ENCODE measurements around the gene ACTG2.
"Not testable (repeated sequence)": the region's sequence is repeated elsewhere in the genome, so short reads cannot be mapped to it uniquely, and the experiment has no call there.

The ACTG2 gene

DNA sequence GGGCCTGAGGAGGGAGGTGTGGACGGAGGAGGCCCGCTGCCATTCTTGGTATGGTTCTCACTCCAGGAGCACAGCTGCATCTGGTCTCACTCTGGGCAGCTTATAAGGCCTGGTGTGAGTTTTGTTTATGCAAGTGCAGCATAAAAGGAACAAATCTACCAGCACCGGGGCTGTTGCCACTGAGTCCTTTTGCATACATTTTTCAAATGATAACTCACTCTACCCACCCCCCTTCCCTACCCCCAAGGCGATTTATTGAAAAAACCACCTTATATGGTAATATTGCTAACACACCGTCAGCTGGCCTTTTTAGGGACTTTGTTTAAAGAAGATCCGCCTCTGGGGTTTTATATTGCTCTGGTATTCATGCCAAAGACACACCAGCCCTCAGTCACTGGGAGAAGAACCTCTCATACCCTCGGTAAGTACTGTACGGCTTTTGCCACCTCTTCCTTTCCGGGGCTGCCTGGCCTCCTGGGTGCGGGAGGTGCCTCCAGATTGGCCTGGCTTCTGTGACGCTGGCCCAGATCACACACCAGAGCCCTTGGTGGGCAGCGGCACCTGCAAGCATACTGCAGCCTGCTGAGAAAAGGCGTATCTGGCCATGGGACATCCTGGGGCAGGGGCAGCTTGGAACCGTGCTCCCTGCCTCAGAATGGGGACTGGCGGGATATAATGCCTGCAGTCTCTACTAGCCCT, at the start of gene ACTG2:
Gene ACTG2, plus strand, starts transcription at position 378 of the 699 bp plus-strand sequence. CDS start 8,304 bp downstream, outside the sequence.
- DNase-seq (ENCODE audit: low read depth): no peak

DNA sequence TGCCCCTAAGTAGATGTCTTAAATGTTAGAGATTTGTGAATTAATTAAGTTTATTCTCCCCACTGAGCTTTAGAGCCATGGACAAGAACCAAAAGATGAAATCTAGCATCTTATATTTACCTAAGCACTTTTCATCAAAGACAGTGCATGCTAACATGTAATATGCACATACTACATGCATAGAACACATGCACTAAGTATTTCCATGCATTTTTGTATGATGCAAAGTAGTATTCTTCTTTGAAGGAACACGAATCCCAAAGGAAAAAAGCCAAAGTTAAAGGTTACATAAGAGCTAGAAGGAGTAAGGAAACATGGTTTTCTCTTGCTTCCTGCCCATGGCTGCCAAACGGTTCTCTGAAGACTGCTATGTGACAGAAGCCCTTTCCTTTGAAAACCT, 48.7 kb upstream of the ACTG2 start:
- DNase-seq (ENCODE audit: low read depth): no peak

DNA sequence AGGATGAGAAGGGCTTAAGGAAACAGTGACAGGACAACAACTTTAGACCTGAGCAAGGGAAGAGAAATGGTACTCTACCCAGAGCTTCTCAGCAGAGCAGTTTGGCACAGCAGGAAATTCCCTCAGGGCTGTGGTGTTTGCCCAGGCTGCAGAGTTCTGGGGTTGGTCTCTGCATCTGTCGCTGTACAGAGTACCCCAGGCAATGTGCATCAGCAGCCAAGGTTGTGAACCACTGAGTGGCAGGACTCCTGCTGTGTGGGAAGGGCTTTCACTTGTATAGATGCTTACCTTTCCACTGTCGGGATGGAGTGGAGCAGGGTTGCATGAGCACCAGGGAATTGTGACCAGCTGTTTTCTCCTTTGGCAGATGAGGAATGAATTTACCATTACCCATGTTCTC, 42.8 kb upstream of the ACTG2 start:
- no peak for DNase-seq (ENCODE audit: low read depth)

DNA sequence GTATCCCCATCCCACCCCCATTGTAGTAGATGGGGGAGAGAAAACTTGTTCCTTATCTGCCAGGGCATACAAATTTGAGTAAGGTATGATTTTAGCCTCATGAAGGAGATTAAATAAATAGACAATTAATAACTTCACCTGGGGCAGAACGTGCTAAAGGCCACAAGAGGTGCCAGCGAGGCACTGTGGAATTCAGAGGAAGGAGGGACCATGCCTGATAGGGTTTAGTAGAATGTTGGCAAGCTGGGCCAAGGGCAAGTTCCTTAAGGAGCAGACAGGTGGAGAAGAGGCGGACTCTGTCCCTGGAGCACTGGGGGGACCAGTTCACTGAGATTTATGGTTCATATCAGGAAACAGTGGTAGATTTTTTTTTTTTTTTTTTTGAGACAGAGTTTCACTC, 41.5 kb upstream of the ACTG2 start:
- DNase-seq (ENCODE audit: low read depth): no peak

DNA sequence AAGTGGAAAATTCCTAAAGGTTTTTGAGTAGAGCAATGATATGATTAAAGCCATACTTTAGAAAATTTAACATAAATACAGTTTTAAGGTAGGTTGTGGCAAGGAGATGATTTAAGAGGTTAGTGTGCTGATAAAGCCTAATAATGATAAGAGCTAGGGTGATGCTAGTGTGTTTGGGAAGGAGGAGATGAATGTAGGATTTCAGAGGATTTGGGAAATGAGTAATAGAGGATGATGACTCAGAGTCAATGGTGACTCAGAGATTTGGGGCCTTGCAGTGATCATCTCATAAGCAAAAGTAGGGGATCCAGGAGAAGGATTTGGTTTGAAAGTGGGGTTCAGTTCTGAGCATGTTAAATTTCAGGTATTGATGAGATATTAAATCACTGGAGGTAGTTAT, 40.8 kb upstream of the ACTG2 start:
- no peak for DNase-seq (ENCODE audit: low read depth)

DNA sequence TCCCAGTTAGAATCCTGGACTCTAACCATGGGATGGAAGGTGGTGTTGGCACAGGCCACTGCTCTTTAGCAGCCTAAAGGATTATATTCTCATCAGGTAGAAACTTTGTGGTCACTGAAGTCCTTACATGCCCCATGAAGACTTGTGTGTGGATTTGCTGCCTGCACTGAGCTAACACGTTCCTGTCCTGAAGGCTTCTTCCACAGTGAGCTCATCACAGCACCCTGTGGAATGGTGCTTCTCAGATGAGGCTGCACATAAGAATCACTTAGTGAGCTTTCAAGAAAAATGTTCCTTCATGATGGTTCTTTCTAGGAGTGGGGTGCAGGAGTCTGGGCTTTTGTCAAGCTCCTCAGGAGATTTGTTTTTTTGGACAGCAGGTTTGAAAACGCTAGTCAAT, 37.3 kb upstream of the ACTG2 start:
- no peak for DNase-seq (ENCODE audit: low read depth)

DNA sequence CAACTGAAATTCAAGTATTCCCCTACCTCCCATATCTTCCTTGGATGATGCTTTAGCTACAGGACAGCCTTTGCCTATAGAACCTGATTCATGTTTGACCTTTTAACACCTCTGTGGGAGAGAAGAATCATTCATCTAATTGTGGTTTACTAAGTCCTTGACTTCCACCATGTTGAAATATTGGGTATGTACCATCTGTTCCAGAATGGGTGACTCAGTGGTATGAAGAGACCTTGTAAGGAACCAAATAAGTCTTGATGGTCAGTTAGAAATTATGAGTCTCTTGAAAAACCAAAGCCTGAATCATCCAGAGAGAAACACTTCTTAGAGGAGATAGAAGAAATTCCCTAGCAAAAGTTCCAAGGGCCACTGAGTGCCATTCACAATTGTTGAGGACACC, 36.6 kb upstream of the ACTG2 start:
- DNase-seq (ENCODE audit: low read depth): no peak

DNA sequence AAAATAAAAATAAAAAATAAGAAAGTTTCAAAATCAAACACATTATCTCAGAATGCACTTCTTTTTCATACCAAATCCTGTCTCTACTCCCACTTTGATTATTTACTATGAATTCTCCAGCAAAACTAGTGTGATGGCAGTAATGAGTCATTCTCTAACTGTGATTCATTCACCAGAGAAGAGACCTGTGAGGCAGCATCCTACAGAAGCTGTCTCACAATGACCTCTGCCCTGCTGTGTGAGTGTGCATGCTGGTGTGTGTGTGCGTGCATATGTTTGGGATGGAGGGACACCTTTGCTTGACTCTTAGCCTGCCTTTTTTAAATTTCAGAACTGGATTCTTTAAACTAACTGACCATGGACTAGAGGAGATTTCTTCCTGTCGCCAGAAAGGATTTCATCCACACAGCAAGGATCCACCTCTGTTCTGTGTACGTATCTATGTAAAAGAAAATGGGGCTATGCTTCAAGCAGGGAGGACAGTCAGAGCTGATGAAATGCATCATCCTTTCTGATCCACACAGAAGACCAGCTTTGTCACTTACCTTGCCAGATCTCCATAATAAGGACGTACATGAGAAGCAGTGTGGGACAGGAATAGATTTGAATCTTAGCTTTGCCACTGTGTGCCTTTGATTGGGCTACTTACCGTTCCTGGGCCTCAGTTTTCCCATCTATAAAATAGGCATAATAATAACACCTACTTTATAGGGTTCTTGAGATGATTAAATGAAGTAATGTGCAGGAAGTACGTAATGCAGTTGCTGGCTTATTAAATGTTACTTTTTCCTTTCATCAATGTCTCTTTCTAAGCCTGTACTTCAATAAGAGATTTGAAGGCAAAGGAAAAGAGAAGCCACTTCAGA, 32.9 kb upstream of the ACTG2 start:
- no peak for DNase-seq (ENCODE audit: low read depth)

DNA sequence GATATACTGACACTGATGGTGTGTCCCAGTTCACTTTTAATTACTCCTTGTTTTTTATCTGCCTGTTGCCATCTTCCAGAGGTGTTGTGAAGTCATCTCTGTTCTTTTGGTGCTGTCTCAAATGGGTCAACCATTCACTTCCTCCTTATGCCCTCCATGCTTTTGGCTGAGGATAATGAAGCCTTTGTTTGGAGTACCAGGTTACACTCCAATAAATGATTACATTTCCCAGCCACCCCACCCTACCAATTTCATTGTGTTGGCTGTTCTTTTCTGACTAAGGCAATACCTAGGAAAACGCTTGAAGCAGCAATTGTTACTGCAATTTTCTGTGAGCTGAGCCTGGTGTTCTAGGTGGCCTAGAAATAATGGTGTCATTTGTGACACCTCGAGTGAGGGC, 29.8 kb upstream of the ACTG2 start:
- DNase-seq (ENCODE audit: low read depth): no peak

DNA sequence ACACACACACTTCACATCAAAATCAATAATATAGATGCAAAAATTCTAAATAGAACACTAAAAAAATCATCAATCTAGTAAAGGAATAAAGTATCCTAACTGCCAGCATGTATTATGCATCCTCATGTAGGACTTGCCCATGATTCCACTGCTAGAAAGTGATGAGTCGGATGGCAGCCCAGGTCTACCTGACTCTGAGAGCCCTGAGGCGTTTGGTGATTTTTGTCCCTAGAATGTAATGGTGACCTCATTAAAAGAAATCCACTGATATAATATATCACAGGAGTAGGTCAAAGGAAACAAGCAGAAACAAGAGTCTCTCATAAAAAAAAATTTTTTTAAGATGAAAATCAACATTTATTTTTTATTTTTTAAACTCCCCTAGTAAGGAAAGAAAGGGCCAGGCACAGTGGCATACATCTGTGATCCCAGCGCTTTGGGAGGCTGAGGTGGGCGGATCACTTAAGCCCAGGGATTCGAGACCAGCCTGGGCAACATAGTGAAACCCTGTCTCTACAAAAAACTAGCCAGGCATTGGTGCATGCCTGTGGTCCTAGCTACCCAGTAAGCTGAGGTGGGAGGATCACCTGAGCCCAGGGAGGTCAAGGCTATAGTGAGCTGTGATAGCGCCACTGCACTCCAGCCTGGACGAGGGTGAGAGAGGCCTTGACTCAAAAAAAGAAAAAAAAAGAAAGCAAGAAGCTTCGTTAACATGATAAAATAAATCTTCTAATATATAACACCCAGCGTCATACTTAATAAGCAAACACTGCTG, 24.4 kb upstream of the ACTG2 start:
- no peak for DNase-seq (ENCODE audit: low read depth)

DNA sequence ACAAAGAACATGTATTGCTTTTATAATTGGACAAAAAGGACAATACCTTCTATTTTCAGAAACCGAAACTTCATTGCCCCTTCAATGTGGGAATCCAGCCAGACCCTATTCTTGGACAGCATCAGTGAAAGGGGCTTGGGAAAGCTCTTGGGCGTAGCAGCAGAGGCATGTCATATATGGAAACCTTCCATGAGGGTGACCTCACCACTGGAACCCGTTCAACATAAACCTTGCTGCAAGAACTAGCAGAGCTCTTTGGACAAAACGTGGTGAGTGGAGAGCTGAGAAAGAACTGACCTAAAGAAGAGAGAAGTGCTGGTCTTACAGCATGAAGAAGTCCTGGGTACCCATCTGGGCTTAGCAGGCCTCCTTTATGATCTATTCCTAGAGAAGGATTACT, 22.7 kb upstream of the ACTG2 start:
- no peak for DNase-seq (ENCODE audit: low read depth)

DNA sequence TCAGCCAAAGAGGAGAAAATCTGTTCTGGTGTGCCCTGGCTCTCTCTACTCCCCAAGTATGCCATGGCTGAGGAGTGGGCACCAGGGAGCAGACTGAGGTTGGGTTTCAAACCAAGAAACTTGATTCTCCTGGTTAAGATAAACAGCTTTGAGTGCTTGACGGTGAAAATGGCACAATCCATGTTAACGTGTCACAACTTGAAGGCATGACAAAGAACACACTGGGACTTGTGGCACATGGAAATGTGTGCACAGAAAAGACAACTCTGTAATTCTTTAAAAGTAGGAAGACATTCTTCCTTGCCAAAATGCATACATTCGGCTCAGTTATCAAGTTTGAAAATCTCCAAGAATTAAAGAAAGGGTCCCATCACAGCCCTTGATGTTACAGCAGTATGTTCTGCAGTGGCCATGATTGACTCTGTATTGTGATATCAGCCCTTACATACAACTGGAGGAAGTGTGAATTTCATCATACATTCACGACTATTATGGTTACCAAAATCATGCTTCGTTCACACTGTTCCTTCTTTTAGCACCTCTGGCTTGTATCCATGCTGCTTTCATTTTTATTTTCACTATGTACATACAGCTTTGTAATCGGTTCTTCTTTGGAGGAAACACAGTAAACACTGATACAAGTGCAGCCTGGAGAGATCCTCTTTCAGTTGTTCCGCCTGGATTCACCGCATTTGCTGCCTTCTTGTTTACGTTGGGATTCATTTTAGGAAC, 15.6 kb upstream of the ACTG2 start:
- DNase-seq (ENCODE audit: low read depth): no peak

DNA sequence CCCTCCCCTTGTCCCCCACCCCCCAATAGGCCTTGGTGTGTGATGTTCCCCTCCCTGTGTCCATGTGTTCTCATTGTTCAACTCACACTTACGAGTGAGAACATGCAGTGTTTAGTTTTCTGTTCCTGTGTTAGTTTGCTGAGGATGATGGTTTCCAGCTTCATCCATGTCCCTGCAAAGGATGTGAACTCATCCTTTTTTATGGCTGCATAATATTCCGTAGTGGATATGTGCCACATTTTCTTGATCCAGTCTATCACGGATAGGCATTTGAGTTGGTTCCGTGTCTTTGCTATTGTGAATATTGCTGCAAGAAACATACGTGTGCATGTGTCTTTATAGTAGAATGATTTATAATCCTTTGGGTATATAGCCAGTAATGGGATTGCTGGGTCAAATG, 14.8 kb upstream of the ACTG2 start:
- DNase-seq (ENCODE audit: low read depth): not testable (repeated sequence)

DNA sequence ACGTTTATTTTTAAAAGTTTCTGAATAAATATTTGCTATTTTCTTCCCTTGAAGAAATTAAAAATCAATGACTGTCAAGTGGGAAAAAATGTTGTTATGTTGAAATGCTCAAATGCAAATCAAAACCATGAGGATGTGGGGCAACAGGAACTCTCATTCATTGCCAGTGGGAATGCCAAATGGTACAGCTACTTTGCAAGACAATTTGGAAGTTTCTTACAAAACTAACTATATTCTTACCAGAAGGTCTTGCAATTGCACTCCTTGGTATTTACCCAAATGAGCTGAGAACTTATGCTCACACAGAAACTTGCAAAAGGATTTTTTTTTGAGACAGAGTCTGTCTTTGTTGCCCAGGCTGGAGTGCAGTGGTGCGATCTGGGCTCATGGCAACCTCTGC, 7.4 kb upstream of the ACTG2 start:
- no peak for DNase-seq (ENCODE audit: low read depth)

DNA sequence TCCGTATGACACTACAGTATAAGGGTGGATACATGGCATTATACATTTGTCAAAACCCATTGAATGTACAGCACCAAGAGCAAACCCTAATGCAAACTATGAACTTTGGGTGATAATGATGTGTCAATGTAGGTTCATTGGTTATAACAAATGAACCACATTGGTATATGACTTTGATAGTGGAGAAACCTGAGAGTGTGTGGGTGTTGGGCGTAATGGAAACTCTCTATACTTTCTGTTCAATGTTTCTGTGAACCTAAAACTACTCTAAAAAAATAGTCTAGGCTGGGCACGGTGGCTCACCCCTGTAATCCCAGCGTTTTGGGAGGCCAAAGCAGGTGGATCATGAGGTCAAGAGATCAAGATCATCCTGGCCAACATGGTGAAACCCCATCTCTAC, 6.5 kb upstream of the ACTG2 start:
- no peak for DNase-seq (ENCODE audit: low read depth)

DNA sequence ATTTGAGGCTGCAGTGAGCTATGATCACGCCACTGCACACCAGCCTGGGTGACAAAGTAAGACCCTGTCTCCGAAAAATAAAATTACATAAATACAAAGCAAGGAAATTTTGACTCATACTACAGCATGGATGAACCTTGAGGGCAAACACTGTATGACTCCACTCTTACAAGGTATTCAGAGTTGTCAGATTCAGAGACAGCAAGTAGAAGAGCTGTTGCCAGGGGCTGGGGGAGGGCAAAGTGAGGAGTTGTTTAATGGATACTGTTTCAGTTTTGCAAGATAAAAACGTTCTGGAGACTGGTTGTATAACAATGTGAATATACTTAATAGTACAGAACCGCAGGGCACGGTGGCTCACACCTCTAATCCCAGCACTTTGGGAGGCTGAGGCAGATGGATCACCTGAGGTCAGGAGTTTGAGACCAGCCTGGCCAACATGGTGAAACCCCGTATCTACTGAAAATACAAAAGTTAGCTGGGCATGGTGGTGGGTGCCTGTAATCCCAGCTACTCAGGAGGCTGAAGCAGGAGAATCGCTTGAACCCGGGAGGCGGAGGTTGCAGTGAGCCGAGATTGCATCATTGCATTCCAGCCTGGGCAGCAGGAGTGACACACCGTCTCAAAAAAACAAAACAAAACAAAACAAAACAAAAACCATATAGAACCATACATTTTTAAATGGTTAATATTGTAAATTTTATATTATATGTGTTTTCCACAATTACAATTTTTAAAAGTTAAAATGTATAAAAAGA, 5.0 kb upstream of the ACTG2 start:
- not testable (repeated sequence) for DNase-seq (ENCODE audit: low read depth)

DNA sequence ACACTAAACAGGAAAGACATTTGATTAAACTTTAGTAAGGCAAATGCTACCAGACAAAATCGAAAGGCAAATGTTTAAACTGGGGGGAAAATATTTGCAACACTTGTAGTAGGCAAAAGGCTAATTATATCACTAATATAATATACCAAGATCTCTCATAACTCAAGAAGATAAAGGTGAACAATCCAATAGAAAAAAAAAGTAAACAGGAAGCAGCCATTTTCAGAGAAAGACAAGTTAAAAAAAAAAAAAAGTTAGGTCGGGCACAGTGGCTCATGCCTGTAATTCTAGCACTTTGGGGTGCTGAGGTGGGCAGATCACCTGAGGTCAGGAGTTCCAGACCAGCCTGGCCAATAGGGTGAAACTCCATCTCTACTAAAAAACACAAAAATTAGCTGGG, 4.4 kb upstream of the ACTG2 start:
- DNase-seq (ENCODE audit: low read depth): no peak

DNA sequence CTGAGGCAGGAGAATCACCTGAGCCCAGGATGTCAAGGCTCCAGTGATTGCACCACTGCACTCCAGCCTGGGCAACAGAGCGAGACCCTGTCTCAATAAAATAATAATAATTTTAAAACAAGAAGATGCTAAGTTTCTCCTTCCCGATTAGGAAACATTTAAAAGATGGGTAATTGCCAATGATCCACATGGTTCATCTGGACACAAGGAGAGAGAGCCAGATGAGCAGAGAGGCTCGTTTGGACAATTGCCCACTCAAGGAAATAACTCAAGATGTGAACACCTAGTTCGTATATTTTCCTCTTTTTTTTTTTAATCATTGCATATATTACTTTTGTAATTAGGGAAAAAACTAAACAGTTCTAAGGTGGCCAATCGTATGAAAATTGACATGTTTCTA, 3.6 kb upstream of the ACTG2 start:
- DNase-seq (ENCODE audit: low read depth): no peak

DNA sequence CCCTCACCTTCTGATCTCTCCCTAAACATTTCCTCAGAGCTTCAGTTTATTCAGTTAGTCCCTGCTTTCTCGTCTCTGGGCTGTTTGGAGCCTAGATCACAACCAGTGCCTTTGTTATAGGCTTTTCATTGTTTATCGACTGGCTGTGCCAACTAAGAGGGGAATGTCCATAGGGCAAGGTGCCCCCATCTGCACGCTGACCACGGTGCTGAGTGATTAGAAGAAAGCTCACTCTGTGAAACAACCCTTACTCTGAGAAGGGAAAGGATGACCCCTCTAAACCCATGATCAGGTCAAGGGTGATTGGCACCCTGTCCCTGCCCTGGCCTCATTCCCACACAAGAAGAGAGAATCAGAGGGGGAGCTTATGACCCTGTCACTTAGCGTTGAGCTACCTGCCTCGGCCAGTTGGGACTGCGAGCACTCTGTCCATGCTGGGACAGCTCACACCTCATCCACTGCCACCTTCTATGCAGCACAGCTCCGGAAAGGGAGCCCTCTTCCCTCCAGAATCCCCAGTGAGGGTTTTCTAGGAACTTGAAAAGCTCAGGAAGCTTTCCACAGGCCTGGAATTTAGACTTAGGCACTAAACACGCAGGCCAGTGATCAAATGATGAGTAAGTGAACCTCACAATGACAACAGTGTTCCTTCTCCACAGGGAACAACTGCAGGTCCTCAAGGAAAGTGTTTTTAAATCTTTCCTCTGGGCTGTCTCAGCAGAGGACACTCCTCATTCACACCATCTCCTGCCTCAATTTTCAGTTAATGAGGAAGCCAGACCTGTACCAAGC, 2.3 kb upstream of the ACTG2 start:
- DNase-seq (ENCODE audit: low read depth): no peak

DNA sequence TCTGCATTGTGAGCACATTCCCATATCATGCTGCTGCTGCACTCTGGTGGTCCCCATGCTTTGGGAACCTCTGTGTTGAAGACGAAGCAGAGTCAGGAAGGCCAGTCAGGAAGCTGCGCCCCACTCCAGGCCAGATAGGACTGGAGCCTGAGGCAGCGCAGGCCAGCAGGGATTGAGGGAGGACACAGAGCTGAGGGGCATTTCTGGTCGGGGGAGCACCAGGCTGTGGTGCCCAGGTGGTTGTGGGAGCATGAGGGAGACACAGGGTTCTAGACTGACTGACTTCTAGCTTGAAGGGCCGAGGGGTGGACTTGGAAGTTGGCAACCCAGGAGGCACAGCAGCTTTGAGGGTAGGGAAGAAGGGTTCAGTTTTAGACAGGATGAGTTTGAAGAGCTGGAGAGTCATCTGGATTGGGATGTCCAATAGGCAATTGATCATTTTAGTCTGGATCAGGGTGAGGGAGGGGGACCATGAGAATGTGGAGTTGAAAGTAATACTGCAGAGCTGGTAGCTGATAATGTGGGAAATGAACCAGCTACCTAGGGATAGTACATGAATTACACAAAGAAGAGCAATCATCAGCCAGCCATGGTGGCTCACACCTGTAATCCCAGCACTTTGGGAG, 1.4 kb upstream of the ACTG2 start:
- DNase-seq (ENCODE audit: low read depth): no peak
